Activated T-helper 1 cell treated with anti-CD3 and anti-CD28 coated beads, Interleukin-2, amount 50 U/mL, for 16 hours (primary cell): ENCODE data around the gene HMCN2.

ENCODE experiments used
- DNase-seq, 2 donors: peaks; one replicate each; pipeline ENCODE4 v3.0.0-alpha.2; 2020; ENCODE audit warnings: low read depth in 1 of 2, low spot score in 1 of 2

Gene HMCN2

DNA sequence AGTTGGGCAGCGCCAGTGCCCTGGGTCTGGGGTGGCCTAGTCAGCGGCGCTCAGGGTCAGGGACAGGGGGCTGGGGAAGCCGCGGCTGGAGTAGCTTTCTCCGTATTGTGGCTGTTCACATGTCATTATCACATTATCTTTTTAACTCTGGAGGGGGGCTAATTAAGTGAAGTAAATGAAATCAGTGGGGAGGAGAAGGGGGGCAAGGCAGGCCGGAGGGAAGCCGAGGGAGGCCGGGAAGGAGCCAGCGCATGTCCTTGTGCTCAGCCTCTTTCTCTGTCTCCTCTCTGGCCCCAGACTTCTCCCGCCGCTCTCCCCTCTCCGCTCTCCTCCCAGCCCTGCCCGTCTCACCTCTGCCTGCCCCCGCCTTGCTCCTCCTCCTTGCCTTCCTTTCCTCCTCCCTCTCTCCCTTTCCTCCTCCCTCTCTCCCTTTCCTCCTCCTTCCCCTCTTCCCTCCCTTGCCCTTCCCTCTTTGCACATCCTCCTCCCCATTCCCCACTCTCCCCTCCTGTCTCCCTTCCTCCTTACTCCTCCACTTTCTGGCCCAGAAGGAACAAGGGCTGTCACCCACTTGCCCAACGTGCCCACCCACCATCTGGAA lies 217.9 kb downstream of the HMCN2 start:
- DNase-seq = no peak
